ENCODE data around the gene TELO2.
A peak's percentile ranks its signal among the peaks of the same experiment; 100 is the strongest.

Gene TELO2

DNA sequence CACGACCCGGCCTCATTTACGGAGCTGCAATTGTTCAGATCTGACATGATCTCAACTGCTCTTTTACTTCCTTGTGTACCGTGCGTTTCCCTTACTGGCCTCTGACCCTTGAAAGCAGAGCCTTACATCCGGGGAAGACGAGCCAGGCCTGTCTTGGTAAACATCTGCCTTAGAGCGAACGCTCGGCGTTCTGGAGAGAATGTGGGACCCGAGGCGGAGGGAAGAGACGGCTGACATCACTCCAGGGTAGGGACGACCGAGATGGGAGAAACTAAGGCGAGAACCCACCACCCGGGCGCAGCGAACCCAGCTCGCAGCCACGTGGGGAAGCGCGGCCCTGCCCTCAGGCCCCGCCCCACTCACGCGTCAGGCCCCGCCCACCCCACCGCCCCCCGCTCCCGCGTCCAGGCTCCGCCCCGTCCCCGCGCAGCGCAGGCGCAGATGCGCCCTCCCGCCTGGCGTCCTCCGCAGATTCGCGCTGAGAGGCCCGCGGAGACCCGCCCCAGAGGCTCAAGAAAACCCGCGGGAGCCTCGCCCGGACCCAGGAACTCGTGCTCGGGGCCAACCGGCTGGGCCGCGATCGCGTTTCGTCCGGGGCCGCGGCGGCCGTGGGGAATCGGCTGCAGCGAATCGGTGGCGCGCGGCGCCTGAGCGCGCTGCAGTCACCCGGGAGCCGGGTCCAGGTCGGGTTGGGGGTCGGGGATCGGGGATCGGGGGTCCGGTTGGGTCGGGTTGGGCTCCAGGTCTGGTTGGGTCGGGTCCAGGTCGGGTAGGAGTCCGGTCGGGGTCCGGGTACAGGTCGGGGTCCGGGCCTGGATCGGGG lies at the start of gene TELO2:
Gene TELO2 (plus strand): TSS at position 438 of the 823 bp plus-strand sequence. CDS start 922 bp downstream, outside the sequence.
- DNase-seq (ENCODE audit: low read depth in 2 of 2) = peak; percentile 73 to 87

DNA sequence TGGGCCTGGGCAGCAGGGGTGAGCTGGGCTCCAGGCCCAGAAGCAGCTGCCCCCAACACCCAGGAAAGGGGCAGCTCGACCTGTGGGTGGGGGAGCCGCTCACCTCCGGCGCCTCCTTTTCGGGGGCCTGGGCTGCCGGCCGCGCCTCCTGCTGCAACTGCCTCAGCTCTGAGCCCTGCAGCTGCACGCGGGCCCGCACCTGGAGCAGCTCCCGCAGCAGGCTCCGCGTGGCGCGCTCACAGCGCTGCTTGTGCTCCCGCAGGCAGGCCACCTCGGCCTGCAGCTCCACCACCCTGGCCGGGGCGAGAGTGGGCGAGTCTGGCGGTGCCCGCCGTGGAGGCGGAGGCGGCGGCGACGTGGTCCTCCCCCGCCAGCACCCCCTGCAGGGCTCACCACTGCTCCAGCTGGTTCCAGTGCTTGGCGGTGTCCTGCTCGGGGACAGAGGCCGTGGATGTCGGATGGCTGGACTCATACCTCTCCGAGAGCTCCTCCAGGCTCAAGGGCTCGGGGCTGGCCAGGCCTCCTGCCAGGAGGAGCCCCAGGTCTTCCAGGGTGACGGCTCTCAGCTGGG lies 49.7 kb upstream of the TELO2 start:
- no peak for DNase-seq (ENCODE audit: low read depth in 2 of 2)

DNA sequence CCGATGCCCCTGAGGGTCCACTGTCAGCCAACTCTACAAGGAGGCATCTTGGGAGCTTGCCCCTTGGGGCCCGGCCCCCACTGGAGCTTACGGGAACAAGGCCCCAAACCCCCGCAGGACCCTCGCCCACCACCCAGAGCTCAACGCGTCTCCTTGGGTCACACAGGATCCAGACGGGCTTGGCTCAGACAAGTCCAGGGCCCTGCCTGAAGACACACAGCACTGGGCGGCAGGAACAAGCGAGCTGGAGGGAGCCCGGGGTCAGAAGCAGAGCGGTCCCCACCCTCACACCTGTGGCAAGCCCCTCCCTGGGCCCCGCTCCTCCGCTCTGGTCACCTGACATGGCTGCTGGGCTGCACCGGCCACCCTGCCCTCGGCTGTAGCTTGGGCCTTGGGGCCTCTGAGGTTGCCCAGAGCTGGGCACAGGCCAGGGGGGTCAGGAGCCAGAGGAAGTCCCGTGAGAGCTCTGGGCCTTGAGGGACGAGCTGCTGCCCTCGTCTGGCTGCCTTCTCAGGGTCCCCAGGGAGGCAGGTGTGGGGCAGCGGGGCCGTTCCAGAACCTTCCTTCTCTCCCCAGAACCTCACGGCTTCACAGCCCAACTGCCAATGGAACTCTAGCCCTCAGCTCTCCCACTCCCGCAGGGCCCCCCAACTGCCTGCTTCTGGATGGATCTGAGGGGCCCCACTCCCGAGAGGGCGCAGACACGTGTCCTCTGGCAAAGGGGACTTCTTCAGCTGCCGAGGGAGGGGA lies 49.0 kb upstream of the TELO2 start, which contains the start of gene CCDC154:
Gene CCDC154 (minus strand): TSS at position 577 of the 750 bp plus-strand sequence. CDS start 234 bp downstream, at position 343.
- no peak for DNase-seq (ENCODE audit: low read depth in 2 of 2)

DNA sequence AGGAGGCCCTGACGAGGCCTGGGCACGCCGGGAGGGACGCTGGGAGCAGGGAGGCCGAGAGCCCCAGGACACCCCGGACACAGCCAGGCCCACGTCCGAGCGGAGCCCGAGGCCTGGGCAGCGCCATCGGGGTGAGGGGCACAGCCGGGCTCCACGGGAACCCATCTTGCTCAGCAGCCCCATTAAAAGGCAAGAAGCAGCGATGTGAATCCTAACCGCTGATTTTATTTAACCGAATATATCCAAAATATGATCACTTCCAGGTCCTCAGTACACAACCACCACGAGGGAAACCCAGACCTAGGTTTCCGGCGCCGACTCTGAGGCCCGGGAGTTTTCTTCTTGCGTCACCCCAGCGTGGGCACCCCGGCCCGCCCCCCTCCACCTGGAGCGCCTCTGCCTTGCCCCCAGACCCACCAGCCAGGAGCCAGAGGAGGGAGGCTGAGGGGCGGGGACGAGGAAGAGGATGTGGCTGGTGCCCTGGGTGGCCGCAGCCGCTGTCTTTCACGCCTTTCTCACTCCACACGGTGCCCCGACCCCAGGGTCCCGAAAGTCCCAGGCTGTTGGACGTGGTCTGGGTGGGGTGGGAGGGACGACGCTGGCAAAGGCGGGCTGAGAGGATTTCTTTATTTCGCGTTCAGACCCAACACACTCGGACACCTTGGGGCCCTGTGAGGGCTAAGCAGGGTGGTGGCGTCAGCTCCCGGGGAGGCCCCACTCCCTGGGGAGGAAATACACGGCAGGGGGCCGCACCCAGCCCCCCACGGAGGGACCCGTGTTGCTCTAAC lies 48.2 kb upstream of the TELO2 start:
- no peak for DNase-seq (ENCODE audit: low read depth in 2 of 2)

- no peak for DNase-seq (ENCODE audit: low read depth in 2 of 2)
Observed at GRCh38 chr16:1445518-1446203, 47.5 kb upstream of the TELO2 start.

DNA sequence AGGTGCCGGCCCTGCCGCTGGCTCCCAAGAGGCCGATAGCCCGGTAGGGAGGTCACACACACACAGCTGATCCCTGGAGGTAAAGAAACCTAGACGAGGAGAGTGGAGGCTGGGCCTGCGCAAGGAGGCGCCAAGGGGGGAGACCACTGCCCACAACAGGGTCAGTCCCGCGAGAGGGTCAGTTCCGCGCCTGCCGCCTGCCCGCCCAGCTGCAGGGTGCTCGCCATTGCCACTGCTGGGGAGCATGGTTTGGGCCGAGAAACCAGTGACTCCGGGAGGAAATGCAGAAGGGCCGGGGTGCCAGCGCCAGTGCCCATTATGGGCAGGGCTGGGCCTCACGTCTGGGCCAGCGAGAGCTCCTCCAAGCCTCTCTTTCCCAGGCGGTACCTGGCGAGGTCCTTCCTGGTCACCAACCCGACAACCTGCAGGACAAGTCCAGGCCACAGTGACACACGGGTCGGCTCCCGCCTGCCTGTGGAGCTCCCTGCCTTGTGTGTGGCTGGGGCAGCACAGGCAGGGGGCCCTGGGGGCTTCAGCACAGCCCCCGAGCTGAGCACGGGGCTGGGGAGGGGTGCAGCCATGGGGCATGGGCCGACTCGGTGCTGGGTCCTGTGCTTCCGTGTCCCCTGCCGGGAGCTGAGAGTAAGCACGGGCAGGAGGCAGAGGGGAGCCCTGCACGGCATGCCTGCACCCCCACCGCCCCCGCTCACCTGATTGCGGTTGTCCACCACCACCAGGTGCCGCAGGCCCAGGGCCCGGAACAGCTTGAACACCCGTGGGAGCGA lies 46.7 kb upstream of the TELO2 start:
- no peak for DNase-seq (ENCODE audit: low read depth in 2 of 2)

DNA sequence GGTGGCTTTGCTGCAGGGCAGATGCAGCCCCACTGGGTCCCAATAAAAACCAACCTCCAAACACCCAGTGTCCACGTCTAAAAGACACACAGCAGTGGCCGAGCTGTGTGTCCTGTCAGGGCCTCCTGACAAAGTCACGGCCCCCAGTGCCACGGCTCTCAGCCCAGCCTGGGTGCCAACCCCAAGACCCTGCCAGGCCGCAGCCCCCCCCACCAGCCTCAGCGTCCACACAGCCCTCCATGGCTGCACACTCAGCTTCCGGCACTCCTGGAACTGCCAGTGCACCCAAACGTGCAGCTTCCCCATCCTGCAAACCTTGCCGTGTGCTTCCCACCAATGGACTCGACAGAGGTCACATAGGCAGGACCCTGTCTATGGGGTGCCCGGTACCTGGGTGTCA lies 45.2 kb upstream of the TELO2 start:
- DNase-seq (ENCODE audit: low read depth in 2 of 2) = no peak

DNA sequence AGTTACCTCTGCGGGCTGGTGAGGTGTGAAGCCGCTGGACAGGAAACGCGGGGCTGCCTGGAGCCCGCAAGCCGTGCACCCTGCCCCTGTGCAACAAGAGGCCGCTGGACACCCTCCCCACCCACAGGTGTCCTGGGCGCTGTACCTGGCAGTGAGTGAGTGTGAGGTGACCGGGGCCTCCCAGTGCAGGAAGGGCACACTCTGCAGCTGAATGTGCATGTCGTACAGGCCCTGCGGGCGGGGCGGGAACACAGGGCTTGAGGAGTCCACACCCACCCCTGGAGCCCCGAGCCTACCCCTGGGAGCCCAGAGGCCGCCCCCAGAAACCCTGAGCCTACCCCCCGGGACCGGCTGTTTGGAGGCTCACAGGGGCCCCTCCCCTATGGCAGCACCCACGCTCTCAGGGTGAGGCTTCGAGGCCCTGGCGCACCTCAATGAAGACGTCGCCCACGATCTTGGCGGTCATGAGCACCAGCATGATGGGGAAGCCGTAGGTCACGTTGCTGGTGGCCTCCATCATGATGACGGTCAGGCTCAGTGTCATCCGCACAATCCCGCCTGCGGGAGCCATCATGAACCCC lies 44.5 kb upstream of the TELO2 start:
- no peak for DNase-seq (ENCODE audit: low read depth in 2 of 2)

DNA sequence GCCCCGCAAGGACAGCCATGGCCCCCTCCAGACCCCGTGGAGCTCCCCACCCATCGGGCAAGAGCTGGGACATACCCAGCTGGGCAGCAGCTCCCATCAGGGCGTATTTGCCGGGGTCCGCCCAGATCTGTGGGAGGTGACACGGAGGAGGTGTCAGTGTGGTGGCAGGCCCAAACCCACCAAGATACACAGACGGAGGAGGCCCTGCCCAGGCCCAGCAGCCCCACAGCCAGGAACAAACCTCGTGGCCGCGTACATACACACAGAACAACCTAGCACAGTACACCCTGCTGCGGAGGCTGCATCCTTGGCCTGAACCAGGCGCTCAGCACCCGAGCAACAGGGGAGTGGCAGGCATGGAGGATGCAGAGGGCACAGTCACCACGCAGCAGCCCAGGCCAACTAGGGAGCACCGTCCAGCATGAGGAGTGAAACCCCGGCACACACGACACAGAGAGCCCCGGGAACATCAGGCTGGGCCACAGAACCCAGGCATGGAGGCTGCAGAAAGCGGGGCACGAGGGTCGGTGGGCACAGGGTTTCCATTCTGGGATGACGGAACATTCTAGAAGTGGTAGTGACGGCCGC lies 43.9 kb upstream of the TELO2 start:
- DNase-seq (ENCODE audit: low read depth in 2 of 2) = no peak

GRCh38 chr16:1450218-1450617 lies 42.9 kb upstream of the TELO2 start:
- DNase-seq (ENCODE audit: low read depth in 2 of 2) = no peak

GRCh38 chr16:1450841-1451240 lies 42.3 kb upstream of the TELO2 start:
- DNase-seq (ENCODE audit: low read depth in 2 of 2) = no peak

- DNase-seq (ENCODE audit: low read depth in 2 of 2) = no peak
Observed at GRCh38 chr16:1451702-1452392, 41.3 kb upstream of the TELO2 start.

DNA sequence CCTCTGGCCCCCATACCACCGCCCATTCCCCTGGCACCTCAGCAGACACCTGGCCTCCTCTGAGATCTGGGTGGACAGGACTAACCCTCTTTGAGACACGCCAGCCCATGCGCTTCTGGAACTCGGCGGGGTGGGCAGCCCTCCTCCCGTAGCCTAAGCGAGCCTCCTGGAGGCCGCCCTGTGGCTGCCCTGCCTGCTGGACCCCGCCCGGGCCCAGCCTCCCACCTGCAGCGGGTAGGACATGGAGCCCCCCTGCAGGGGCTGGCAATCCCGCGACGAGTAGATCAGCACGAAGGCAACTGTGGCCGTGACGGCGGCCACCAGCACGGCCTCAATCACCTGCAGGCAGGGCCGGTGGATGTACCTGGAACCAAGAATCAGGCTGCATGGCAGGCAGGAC lies 40.6 kb upstream of the TELO2 start:
- no peak for DNase-seq (ENCODE audit: low read depth in 2 of 2)

- no peak for DNase-seq (ENCODE audit: low read depth in 2 of 2)
Observed at GRCh38 chr16:1453316-1453715, 39.8 kb upstream of the TELO2 start.

GRCh38 chr16:1454561-1454960 lies 38.6 kb upstream of the TELO2 start:
- no peak for DNase-seq (ENCODE audit: low read depth in 2 of 2)

DNA sequence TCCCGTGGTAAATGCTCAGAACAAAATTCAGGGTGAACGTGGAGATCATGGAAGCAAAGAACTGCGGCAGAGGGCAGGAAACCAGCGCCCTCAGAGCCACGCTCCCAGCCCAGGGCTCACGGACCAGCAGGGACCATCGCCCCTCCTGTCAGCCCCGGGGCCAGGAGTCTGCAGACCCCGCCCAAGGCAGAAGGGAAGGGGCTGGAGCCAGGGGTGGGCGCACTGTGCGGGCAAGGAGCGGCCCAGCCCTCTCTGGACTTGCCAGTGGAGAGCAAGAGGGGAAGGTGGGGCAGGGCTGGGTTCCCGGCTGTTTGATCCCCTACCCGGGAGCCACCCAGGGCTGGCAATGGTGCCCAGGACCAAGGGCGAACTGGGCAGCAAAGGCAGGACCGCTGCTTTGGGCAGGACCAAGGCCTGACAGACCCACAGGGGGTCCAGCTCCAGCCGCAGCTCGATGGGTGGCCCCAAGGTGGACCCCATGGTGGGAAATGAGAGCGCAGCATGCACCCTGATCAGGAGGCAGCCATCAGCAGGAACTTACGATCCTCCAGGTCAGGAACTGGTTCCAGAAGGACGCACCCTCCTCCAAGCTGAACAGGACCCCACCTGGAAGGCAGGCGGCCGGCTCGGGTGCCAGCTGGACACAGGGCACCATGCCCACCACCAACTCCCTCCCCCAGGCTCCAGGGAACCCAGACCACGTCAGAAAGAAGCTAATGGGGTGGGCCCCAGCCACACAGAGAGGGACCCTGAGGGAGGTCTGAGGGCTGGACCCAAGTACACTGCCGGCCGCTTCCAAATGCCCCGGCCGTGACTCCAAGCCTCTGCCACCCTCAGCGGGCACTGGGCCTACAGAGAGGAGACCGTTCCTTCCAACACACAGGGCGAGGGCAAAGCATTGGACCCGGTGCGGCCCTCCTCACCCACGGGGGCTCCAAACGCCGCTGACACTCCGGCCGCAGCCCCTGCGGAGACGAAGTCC lies 37.7 kb upstream of the TELO2 start:
- DNase-seq (ENCODE audit: low read depth in 2 of 2) = no peak

GRCh38 chr16:1456951-1457350 lies 36.2 kb upstream of the TELO2 start:
- no peak for DNase-seq (ENCODE audit: low read depth in 2 of 2)

Data from stimulated activated CD4-positive, alpha-beta T cell treated with anti-CD3 and anti-CD28 coated beads, Interleukin-4, amount 100 ng/mL, for 48 hours (primary cell).